B cell (primary cell): ENCODE results near the gene TMEM45B. TPM values are rescaled to one million over a fixed set of nuclear protein-coding genes. Genes with fewer than 3 reads are reported as not detected.
"Not testable (repeated sequence)": the region's sequence is repeated elsewhere in the genome, so short reads cannot be mapped to it uniquely, and the experiment has no call there.

Source experiments
- ATAC-seq: fragments of 200-7000 bp; cut with Tn5 transposase; one replicate; pipeline ENCODE4 v1.10.0; 2021; ENCODE audit warnings: low read depth, mild to moderate bottlenecking, moderate number of reproducible peaks, moderate library complexity
- CTCF ChIA-PET: fragments of 350-600 bp; sonication (Branson Sonifier 250); formaldehyde crosslinking; loops from one replicate; lab custom pipeline; 2021; ENCODE audit warnings: antibody characterized with exemption, inconsistent platforms; lab: Charles Lee
- POLR2A ChIA-PET: fragments of 350-600 bp; sonication (Branson Sonifier 250); formaldehyde crosslinking; loops from one replicate; lab custom pipeline; 2021; ENCODE audit warnings: antibody characterized with exemption; lab: Charles Lee
- DNase-seq: peaks from one replicate; pipeline ENCODE4 v3.0.0; 2013
- H2AFZ ChIP-seq: 2 replicates; pipeline ENCODE4 v1.6.1; 2012; ENCODE audit warnings: mild to moderate bottlenecking, low read depth, low read length; ENCODE audit not compliant: insufficient read depth, poor library complexity, severe bottlenecking
- H3K27ac ChIP-seq, 2 donors: 1 replicate in 1 of 2; 2 replicates in 1 of 2; pipeline ENCODE4 v1.5.1; 2012 to 2013; ENCODE audit warnings: low read length in 2 of 2, mild to moderate bottlenecking in 2 of 2, moderate library complexity in 1 of 2
- H3K27me3 ChIP-seq, 4 experiments: fragments of 200-600 bp in 1 of 4; sonication (generic) in 1 of 4; replicated peaks in 1 of 4; 1 replicate in 2 of 4; 2 replicates in 2 of 4; pipeline versions ENCODE4 v1.6.1 to v1.7.0; 2013 to 2016; ENCODE audit warnings: low read length in 3 of 4, mild to moderate bottlenecking in 2 of 4, mixed read lengths in 1 of 4, moderate library complexity in 1 of 4; ENCODE audit not compliant: insufficient read depth in 4 of 4, control insufficient read depth in 3 of 4; ENCODE audit errors: control extremely low read depth in 1 of 4
- H3K36me3 ChIP-seq, 2 experiments: replicated peaks in 1 of 2; 1 replicate in 1 of 2; 2 replicates in 1 of 2; pipeline versions ENCODE4 v1.6.1 to v1.7.1; 2013; ENCODE audit warnings: low read length in 1 of 2; ENCODE audit not compliant: insufficient read depth in 2 of 2, control insufficient read depth in 1 of 2; ENCODE audit errors: control extremely low read depth in 1 of 2, extremely low read depth in 1 of 2
- H3K4me1 ChIP-seq, 2 donors: fragments of 200-600 bp in 1 of 2; sonication (generic) in 1 of 2; 1 replicate in 1 of 2; 2 replicates in 1 of 2; pipeline versions ENCODE4 v1.5.1 to v1.6.1; 2013 to 2017; ENCODE audit warnings: low read length in 2 of 2; ENCODE audit not compliant: control insufficient read depth in 2 of 2, insufficient read depth in 2 of 2
- H3K4me2 ChIP-seq: replicated peaks from 2 replicates; pipeline ENCODE3; 2012; ENCODE audit warnings: mild to moderate bottlenecking, low read depth, low read length; ENCODE audit not compliant: poor library complexity, severe bottlenecking
- H3K4me3 ChIP-seq, 5 experiments: fragments of 200-600 bp in 1 of 5; sonication (generic) in 1 of 5; 1 replicate in 3 of 5; 2 replicates in 2 of 5; pipeline versions ENCODE4 v1.5.1 to v1.7.0; 2011 to 2016; ENCODE audit warnings: low read length in 4 of 5, mild to moderate bottlenecking in 4 of 5, low read depth in 2 of 5, control low read depth in 1 of 5, moderate library complexity in 1 of 5; ENCODE audit not compliant: insufficient read depth in 1 of 5; ENCODE audit errors: control extremely low read depth in 1 of 5, extremely low read depth in 1 of 5
- H3K79me2 ChIP-seq: fragments of 200-600 bp; sonication (generic); one replicate; pipeline ENCODE4 v1.6.0; 2016; ENCODE audit warnings: low read length; ENCODE audit not compliant: control insufficient read depth, insufficient read depth
- H3K9ac ChIP-seq: fragments of 200-600 bp; sonication (generic); 2 replicates; pipeline ENCODE4 v1.6.1; 2017; ENCODE audit warnings: mild to moderate bottlenecking, low read length, moderate library complexity
- H3K9me3 ChIP-seq, 3 donors: one replicate each; pipeline versions ENCODE4 v1.6.1 to v1.7.1; 2013; ENCODE audit warnings: low read length in 2 of 3; ENCODE audit not compliant: control insufficient read depth in 2 of 3, insufficient read depth in 1 of 3; ENCODE audit errors: control extremely low read depth in 1 of 3
- H4K20me1 ChIP-seq: 2 replicates; pipeline ENCODE4 v1.6.0; 2012; ENCODE audit warnings: mild to moderate bottlenecking, low read length; ENCODE audit not compliant: insufficient read depth, control insufficient read depth, poor library complexity, severe bottlenecking
- H3K27ac Mint-ChIP-seq: one replicate; pipeline ENCODE4 v1.8.0; 2021; ENCODE audit warnings: mixed read lengths
- H3K27me3 Mint-ChIP-seq: one replicate; pipeline ENCODE4 v1.8.0; 2021; ENCODE audit warnings: mixed read lengths
- H3K4me1 Mint-ChIP-seq: one replicate; pipeline ENCODE4 v1.8.0; 2021; ENCODE audit warnings: mixed read lengths
- H3K4me3 Mint-ChIP-seq: one replicate; pipeline ENCODE4 v1.8.0; 2021; ENCODE audit warnings: mixed read lengths
- H3K9me3 Mint-ChIP-seq: one replicate; pipeline ENCODE4 v1.8.0; 2022; ENCODE audit warnings: mixed read lengths; ENCODE audit not compliant: insufficient read depth
- EZH2 ChIP-seq: IDR thresholded peaks from 2 replicates; pipeline ENCODE4 v1.6.1; 2012; ENCODE audit warnings: borderline replicate concordance, low read depth, mild to moderate bottlenecking, moderate library complexity, low read length; ENCODE audit not compliant: insufficient read depth, poor library complexity, severe bottlenecking
- WGBS: methylation state at CpG from one replicate; pipeline ENCODE4 v1.1.5; 2013; ENCODE audit warnings: missing lambda C conversion rate; ENCODE audit not compliant: insufficient coverage; 5-methylcytosine and 5-hydroxymethylcytosine counted together
- intact Hi-C: fragments of 100-400 bp; cut with micrococcal nuclease; formaldehyde crosslinking; loops from one replicate; pipeline ENCODE4 v1.10.0; 2022
- polyA plus RNA-seq: library from polyadenylated mRNA; depleted of rRNA; stranded (reverse); fragments of >200 nt; gene quantifications from 2 replicates; pipeline ENCODE4 v1.2.3, GENCODE V29; 2012
- total RNA-seq, 2 donors: library from RNA; stranded (reverse); fragments of 120-200 nt in 1 of 2; gene quantifications; 1 replicate in 1 of 2; 2 replicates in 1 of 2; pipeline versions ENCODE4 v1.2.3 to v1.2.4, GENCODE V29; 2013 to 2022
- TF ChIP-seq, protein P1 (sequence below): fragments of 200-600 bp; IDR thresholded peaks from one replicate; pipeline ENCODE4 v1.8.0; 2022; ENCODE audit warnings: antibody characterized with exemption, mild to moderate bottlenecking

Gene TMEM45B
- total and polyA plus RNA-seq, 2 donors (not counting 1 experiment from before 2014, with no cell fraction given), result not detected

GRCh38 chr11:129785383-129786111, 30.1 kb upstream of the TMEM45B start:
- H3K4me2 ChIP-seq, result no peak overlapping the region
- no peak overlapping the region for H3K9ac ChIP-seq
- Mint-ChIP-seq H3K4me3 (no peak overlapping the region), H3K27me3 (peaks cover 14% of the 10 kb centered on the region), H3K4me1 (no peaks in the 10 kb centered on the region), H3K9me3 (no peaks in the 10 kb centered on the region), H3K27ac (no peak overlapping the region)
- no peaks in the 10 kb centered on the region for H3K4me1 ChIP-seq
- peaks cover 0 to 2% (median 0%) of the 10 kb centered on the region in 4 experiments for H3K27me3 ChIP-seq
- ChIA-PET CTCF (interaction anchor here (0.5 kb wide), 1 partner anchor 12 kb away, joined by 3 read pairs; no protein-coding TSS in a partner anchor), POLR2A (no interaction called here)
- no peak for ATAC-seq
- WGBS, result no CpG with 5 or more reads among the region's 3 CpGs
- no peaks in the 10 kb centered on the region for H3K9me3 ChIP-seq
- H3K27ac ChIP-seq, result no peak overlapping the region
- no peaks in the 10 kb centered on the region for H3K36me3 ChIP-seq
- H3K79me2 ChIP-seq, result no peaks in the 10 kb centered on the region
- H2AFZ ChIP-seq, result no peak overlapping the region
- DNase-seq, result no peak
- intact Hi-C loops, result no loop called here
- TF ChIP-seq EZH2, result no peak
- TF ChIP-seq, protein P1, sequence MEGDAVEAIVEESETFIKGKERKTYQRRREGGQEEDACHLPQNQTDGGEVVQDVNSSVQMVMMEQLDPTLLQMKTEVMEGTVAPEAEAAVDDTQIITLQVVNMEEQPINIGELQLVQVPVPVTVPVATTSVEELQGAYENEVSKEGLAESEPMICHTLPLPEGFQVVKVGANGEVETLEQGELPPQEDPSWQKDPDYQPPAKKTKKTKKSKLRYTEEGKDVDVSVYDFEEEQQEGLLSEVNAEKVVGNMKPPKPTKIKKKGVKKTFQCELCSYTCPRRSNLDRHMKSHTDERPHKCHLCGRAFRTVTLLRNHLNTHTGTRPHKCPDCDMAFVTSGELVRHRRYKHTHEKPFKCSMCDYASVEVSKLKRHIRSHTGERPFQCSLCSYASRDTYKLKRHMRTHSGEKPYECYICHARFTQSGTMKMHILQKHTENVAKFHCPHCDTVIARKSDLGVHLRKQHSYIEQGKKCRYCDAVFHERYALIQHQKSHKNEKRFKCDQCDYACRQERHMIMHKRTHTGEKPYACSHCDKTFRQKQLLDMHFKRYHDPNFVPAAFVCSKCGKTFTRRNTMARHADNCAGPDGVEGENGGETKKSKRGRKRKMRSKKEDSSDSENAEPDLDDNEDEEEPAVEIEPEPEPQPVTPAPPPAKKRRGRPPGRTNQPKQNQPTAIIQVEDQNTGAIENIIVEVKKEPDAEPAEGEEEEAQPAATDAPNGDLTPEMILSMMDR, result no peak
- H3K4me3 ChIP-seq, result no peak overlapping the region
- no peaks in the 10 kb centered on the region for H4K20me1 ChIP-seq

DNA sequence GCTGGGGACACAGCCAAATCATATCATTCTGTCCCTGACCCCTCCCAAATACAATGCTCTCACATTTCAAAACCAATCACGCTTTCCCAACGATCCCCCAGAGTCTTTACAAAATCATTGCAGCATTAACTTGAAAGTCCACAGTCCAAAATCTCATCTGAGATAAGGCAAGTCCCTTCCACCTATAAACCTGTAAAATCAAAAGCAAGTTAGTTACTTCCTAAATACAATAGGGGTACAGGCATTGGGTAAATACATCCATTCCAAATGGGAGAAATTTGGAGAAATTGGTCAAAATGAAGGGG, 29.6 kb upstream of the TMEM45B start:
- CTCF ChIA-PET, H3K27ac Mint-ChIP-seq, H2AFZ ChIP-seq, POLR2A ChIA-PET, H3K79me2 ChIP-seq, H3K4me3 ChIP-seq, H3K4me2 ChIP-seq, H3K4me1 Mint-ChIP-seq, H3K9me3 ChIP-seq, H4K20me1 ChIP-seq, H3K27me3 ChIP-seq, ATAC-seq, H3K27ac ChIP-seq, H3K36me3 ChIP-seq, intact Hi-C loops, H3K9ac ChIP-seq, H3K9me3 Mint-ChIP-seq, DNase-seq, H3K4me1 ChIP-seq, H3K4me3 Mint-ChIP-seq: not testable (repeated sequence)
- peaks cover 15% of the 10 kb centered on the region for H3K27me3 Mint-ChIP-seq
- 100% methylated on average over 1 of the region's 2 CpGs for WGBS
